Activated CD4-positive, alpha-beta T cell treated with anti-CD3 and anti-CD28 coated beads, Interleukin-2, amount 10 ng/mL, durations not matched to agents 24 days and 14 days (primary cell): ENCODE data around the gene GABRR2. TPM values are rescaled to one million over a fixed set of nuclear protein-coding genes. Genes with fewer than 3 reads are reported as not detected.

Source experiments
- DNase-seq: peaks from one replicate; pipeline ENCODE4 v3.0.0; 2022
- H3K27ac Mint-ChIP-seq: one replicate; pipeline ENCODE4 v1.8.0; 2022; ENCODE audit warnings: mild to moderate bottlenecking, mixed read lengths
- H3K27me3 Mint-ChIP-seq: one replicate; pipeline ENCODE4 v1.8.0; 2022; ENCODE audit warnings: mixed read lengths
- H3K36me3 Mint-ChIP-seq: one replicate; pipeline ENCODE4 v1.8.0; 2022; ENCODE audit warnings: low read depth, mild to moderate bottlenecking, mixed read lengths
- H3K4me1 Mint-ChIP-seq: one replicate; pipeline ENCODE4 v1.8.0; 2021; ENCODE audit warnings: mixed read lengths
- H3K4me3 Mint-ChIP-seq: one replicate; pipeline ENCODE4 v1.8.0; 2022; ENCODE audit warnings: mild to moderate bottlenecking, moderate library complexity, mixed read lengths
- H3K9me3 Mint-ChIP-seq: one replicate; pipeline ENCODE4 v1.8.0; 2021; ENCODE audit warnings: mixed read lengths
- intact Hi-C: fragments of 100-400 bp; cut with micrococcal nuclease; formaldehyde crosslinking; loops from one replicate; pipeline ENCODE4 v1.15.1; 2023
- total RNA-seq: library from RNA; stranded (reverse); gene quantifications from 2 replicates; pipeline ENCODE4 v1.2.3, GENCODE V29; 2022

Gene GABRR2
- total RNA-seq: 0.19 and 1.0 TPM in 2 replicates

GRCh38 chr6:89315249-89315885 is at the start of gene GABRR2:
Gene GABRR2 (minus strand): TSS chr6:89315299. CDS start chr6:89315165, 134 bp downstream.
- no peaks in the 10 kb centered on the region for H3K9me3 Mint-ChIP-seq
- H3K4me1 Mint-ChIP-seq: peaks cover 5% of the 10 kb centered on the region
- intact Hi-C loops: no loop called here
- DNase-seq: no peak
- no peak within 1 kb of the TSS for H3K4me3 Mint-ChIP-seq
- H3K27me3 Mint-ChIP-seq: no peaks in the 10 kb centered on the region
- no peak within 1 kb of the TSS for H3K27ac Mint-ChIP-seq
- H3K36me3 Mint-ChIP-seq: peaks cover 22% of the 10 kb centered on the region

GRCh38 chr6:89364586-89364985 is 49.5 kb upstream of the GABRR2 start:
- intact Hi-C loops: no loop called here
- DNase-seq: no peak

DNA sequence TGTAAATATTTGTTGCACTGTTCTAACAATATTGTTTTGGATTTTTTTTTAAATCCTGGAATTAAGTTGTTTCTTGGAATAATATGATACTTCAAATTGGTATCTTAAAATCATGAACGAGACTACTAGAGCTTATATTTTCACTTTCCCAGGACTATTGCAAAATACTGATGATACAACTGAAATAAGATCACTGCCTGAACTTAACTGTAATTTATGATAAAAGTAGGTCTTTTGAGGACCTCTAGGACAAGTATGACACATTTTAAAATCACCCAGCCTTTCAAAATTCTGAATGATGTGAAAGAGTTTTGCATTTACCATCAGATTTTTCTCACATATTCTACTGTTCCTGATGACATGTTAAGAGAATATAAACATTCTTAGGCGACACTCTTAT is 46.1 kb upstream of the GABRR2 start:
- peaks cover 47% of the 10 kb centered on the region for H3K4me1 Mint-ChIP-seq
- H3K27ac Mint-ChIP-seq: no peak overlapping the region
- no peaks in the 10 kb centered on the region for H3K9me3 Mint-ChIP-seq
- no peak overlapping the region for H3K4me3 Mint-ChIP-seq
- no peaks in the 10 kb centered on the region for H3K27me3 Mint-ChIP-seq
- no peak for DNase-seq
- H3K36me3 Mint-ChIP-seq: no peaks in the 10 kb centered on the region
- intact Hi-C loops: loop anchor here (2.0 kb wide), 1 partner anchor 62 kb away; no protein-coding TSS in a partner anchor

More at GRCh38 chr6:89364586-89364985, 49.5 kb upstream of the GABRR2 start:
- Mint-ChIP-seq H3K27ac (no peak overlapping the region), H3K4me1 (peaks cover 34% of the 10 kb centered on the region), H3K27me3 (no peaks in the 10 kb centered on the region), H3K4me3 (no peak overlapping the region), H3K36me3 (no peaks in the 10 kb centered on the region), H3K9me3 (no peaks in the 10 kb centered on the region)

DNA sequence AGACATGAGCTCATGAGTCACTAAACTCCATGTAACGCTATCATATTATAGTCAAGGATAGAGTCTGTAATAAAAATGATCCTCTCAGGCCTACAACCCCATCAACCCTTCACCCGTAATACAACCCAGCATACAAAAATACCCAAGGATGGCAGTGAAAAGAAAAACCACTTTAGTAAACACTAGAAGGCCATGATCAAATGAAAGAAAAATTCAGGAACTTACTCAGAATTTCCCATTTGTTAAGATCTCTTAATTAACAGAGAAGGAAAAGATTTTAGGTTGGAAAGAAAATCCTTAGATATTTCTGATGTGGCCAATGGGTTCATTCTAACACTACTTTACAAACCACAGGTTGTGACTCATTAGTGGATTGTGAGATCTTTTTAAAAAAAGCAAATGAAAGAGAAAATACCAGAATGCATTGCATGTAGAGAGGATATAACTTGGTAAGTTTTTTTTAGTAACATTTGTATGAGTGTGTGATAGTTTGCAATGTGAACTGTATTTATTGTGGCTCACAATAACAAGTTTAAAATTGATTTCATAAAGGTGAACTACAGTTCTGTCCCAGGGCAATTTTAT is 45.4 kb upstream of the GABRR2 start:
- Mint-ChIP-seq H3K27ac (peak overlapping the region; percentile 72), H3K36me3 (no peaks in the 10 kb centered on the region), H3K4me1 (peaks cover 48% of the 10 kb centered on the region), H3K27me3 (no peaks in the 10 kb centered on the region), H3K4me3 (peak overlapping the region; percentile 39), H3K9me3 (no peaks in the 10 kb centered on the region)
- intact Hi-C loops: loop anchor here (1.0 to 2.0 kb wide), 3 partner anchors 10 to 62 kb away; no protein-coding TSS in a partner anchor
- DNase-seq: no peak

GRCh38 chr6:89359561-89359960 is 44.5 kb upstream of the GABRR2 start:
- Mint-ChIP-seq H3K9me3 (no peaks in the 10 kb centered on the region), H3K27me3 (no peaks in the 10 kb centered on the region), H3K36me3 (no peaks in the 10 kb centered on the region), H3K27ac (peak overlapping the region; percentile 25), H3K4me3 (no peak overlapping the region), H3K4me1 (peaks cover 46% of the 10 kb centered on the region)
- DNase-seq: no peak
- intact Hi-C loops: no loop called here

- H3K27me3 Mint-ChIP-seq: no peaks in the 10 kb centered on the region
- DNase-seq: peak; percentile 77
- no peaks in the 10 kb centered on the region for H3K36me3 Mint-ChIP-seq
- peak overlapping the region; percentile 80 for H3K4me3 Mint-ChIP-seq
- H3K9me3 Mint-ChIP-seq: no peaks in the 10 kb centered on the region
- peaks cover 50% of the 10 kb centered on the region for H3K4me1 Mint-ChIP-seq
- peak overlapping the region; percentile 79 for H3K27ac Mint-ChIP-seq
- intact Hi-C loops: loop anchor here (2.0 kb wide), 1 partner anchor 55 kb away; the partner anchor contains the start of gene RRAGD
These were observed 42.3 kb upstream of the GABRR2 start for GRCh38 chr6:89357390-89357789.

DNA sequence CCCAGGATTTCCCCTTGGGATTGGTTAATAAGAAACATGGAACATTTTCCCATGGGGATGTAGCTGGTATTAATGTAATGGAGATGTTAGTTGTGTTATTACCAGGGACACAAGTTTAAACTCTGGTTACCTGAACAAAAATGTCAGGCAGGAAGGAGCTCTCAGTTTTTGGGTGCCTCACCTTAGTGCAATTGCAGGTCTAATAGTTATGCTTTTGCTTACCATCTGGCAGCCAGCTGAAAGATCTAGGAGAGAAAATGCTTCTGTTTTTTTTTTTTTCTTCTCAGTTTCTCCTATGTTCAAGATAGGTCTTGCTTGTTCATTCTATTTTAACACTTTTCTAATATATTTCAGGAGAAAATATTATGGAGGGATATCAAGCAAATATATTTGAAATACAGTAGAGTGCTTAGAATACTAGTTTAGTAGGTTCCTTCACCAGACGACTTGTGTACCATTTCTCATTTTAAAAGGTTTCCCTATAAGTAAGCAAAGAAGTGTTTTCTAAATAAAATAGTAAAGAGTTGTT is 41.6 kb upstream of the GABRR2 start:
- H3K4me3 Mint-ChIP-seq: peak overlapping the region; percentile 80
- no peaks in the 10 kb centered on the region for H3K9me3 Mint-ChIP-seq
- peaks cover 52% of the 10 kb centered on the region for H3K4me1 Mint-ChIP-seq
- H3K36me3 Mint-ChIP-seq: no peaks in the 10 kb centered on the region
- DNase-seq: no peak
- intact Hi-C loops: loop anchor here (2.0 kb wide), 1 partner anchor 56 kb away; the partner anchor contains the start of gene RRAGD
- H3K27ac Mint-ChIP-seq: no peak overlapping the region
- no peaks in the 10 kb centered on the region for H3K27me3 Mint-ChIP-seq

DNA sequence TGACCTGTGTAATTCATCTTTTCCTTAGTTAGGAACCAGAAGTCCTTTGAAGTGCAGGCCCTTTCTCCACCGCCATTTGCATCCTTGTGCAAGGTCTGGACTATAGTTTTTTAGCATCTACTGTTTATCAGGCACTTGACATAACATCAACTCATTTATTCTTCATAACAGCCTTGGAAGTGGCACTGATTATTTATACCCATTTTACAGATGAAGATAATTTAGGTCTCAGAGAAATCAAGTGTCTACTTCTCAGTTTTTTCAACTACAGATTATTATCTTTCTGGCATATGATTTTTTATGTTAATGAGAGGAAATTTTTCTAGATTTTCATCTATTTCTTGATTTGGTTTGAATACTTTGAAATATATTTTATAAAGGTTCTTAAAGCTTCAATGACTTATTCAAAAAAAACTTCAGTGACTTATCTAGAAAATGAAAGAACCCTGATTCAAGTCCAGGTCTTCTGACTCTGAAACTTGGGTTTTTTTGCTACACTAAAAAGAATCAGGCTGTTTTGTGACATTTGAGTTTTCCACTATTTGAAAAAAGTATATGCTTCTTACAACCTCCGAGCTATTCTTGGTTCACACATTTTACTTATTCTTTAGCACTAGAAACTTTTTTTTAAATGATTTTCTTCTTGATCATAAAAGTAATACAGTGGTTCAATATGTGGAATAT is 40.6 kb upstream of the GABRR2 start:
- no peak for DNase-seq
- Mint-ChIP-seq H3K4me3 (no peak overlapping the region), H3K36me3 (no peaks in the 10 kb centered on the region), H3K9me3 (no peaks in the 10 kb centered on the region), H3K4me1 (peaks cover 52% of the 10 kb centered on the region), H3K27me3 (no peaks in the 10 kb centered on the region), H3K27ac (peak overlapping the region; percentile 19)
- intact Hi-C loops: loop anchor here (2.0 kb wide), 1 partner anchor 57 kb away; the partner anchor contains the start of gene RRAGD

GRCh38 chr6:89353702-89354392 is 38.7 kb upstream of the GABRR2 start:
- H3K27me3 Mint-ChIP-seq: no peaks in the 10 kb centered on the region
- peak overlapping the region; percentile 91 for H3K4me3 Mint-ChIP-seq
- no peaks in the 10 kb centered on the region for H3K9me3 Mint-ChIP-seq
- peaks cover 12% of the 10 kb centered on the region for H3K36me3 Mint-ChIP-seq
- no peak for DNase-seq
- H3K4me1 Mint-ChIP-seq: peaks cover 62% of the 10 kb centered on the region
- intact Hi-C loops: loop anchor here (2.0 to 5.0 kb wide), 4 partner anchors 207 to 1652 kb away; partner anchors contain the start of genes AKIRIN2, CASP8AP2, MAP3K7 and PM20D2
- H3K27ac Mint-ChIP-seq: peak overlapping the region; percentile 89

GRCh38 chr6:89353118-89353556 is 38.0 kb upstream of the GABRR2 start:
- Mint-ChIP-seq H3K4me3 (peak overlapping the region; percentile 91), H3K27ac (peak overlapping the region; percentile 89), H3K36me3 (peaks cover 12% of the 10 kb centered on the region), H3K9me3 (no peaks in the 10 kb centered on the region), H3K27me3 (no peaks in the 10 kb centered on the region), H3K4me1 (peaks cover 67% of the 10 kb centered on the region)
- DNase-seq: no peak
- intact Hi-C loops: loop anchor here (2.0 to 5.0 kb wide), 4 partner anchors 206 to 1651 kb away; partner anchors contain the start of genes AKIRIN2, CASP8AP2, MAP3K7 and PM20D2

DNA sequence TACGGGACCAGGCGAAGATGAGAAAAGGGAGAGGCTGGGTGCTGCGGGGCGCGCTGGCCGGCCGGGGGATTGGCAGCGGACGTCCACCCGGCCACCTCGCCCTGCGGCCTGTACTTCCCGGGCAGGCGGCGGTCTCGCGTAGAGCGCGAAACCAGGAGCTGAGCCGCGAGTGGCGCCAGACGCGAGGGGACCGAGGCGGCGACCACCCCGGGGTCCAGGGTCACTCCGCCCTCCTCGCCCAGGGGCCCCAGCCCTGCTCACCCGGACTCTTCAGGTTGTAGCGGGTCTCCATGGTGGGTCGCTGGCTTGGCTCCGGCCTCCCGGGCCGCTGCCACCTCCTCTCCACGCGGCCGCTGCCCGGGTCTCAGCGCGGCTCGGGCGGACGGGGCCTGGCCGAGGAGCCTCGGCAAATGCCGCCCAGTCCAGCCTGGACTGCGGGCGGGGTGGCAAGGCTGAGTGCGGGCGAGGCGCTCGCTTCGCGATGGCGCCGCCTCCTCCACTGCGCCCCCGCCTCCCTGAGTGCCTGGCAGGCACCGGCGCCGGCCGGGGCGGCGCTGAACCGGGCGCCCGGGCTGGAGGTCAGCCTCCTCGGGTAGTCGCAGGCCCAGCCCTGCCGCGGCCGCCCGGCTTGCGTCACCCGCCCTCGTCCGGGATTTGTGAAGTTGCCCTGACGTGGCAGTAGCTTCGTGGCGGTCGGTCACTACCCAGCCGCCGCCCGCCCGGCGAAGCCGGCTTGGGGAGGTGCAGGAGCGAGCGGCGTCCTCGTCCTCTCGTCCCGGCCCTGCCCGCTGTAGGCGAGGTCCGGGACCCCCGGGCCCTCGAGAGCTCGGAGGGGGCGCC is 37.4 kb upstream of the GABRR2 start, which contains the start of gene UBE2J1:
Gene UBE2J1 (minus strand): TSS at position 445 of the 840 bp plus-strand sequence. CDS start 153 bp downstream, at position 292.
- Mint-ChIP-seq H3K36me3 (peaks cover 12% of the 10 kb centered on the region), H3K4me3 (peak within 1 kb of the TSS; percentile 91), H3K9me3 (no peaks in the 10 kb centered on the region), H3K27me3 (no peaks in the 10 kb centered on the region), H3K4me1 (peaks cover 66% of the 10 kb centered on the region), H3K27ac (peak within 1 kb of the TSS; percentile 94)
- DNase-seq: peak; percentile 94
- intact Hi-C loops: loop anchor here (1.0 to 5.0 kb wide), 6 partner anchors 54 to 1650 kb away; partner anchors contain the start of genes AKIRIN2, CASP8AP2, MAP3K7 and PM20D2

GRCh38 chr6:89351671-89352277 is 36.7 kb upstream of the GABRR2 start:
- Mint-ChIP-seq H3K4me1 (peaks cover 63% of the 10 kb centered on the region), H3K27ac (peak overlapping the region; percentile 94), H3K4me3 (peak overlapping the region; percentile 91), H3K9me3 (no peaks in the 10 kb centered on the region), H3K36me3 (peaks cover 12% of the 10 kb centered on the region), H3K27me3 (no peaks in the 10 kb centered on the region)
- no peak for DNase-seq
- intact Hi-C loops: loop anchor here (1.0 to 5.0 kb wide), 8 partner anchors 21 to 1649 kb away; partner anchors contain the start of genes AKIRIN2, CASP8AP2, MAP3K7 and PM20D2
